Measurements from ENCODE around the gene PPP2R5C.
A peak's percentile ranks its signal among the peaks of the same experiment; 100 is the strongest.

Gene PPP2R5C

GRCh38 chr14:101928415-101928841 lies 166.9 kb downstream of the PPP2R5C start:
- Histone ChIP-seq H3K9me3 (ENCODE audit: control insufficient read depth, low read length) (no peaks in the 10 kb centered on the region), H3K4me1 (ENCODE audit: control insufficient read depth, insufficient read depth, low read length) (peaks cover 25% of the 10 kb centered on the region), H3K4me3 (ENCODE audit: low read length) (no peak overlapping the region), H3K27me3 (replicated peaks; ENCODE audit: control insufficient read depth, insufficient read depth, low read length) (no peaks in the 10 kb centered on the region), H3K36me3 (ENCODE audit: control insufficient read depth, insufficient read depth, low read length, severe bottlenecking) (peaks cover 10% of the 10 kb centered on the region), H3K9ac (ENCODE audit: low read length) (peak overlapping the region; percentile 47)
- no peak for DNase-seq (ENCODE audit: low read depth)

GRCh38 chr14:101929096-101929495 lies 167.6 kb downstream of the PPP2R5C start:
- no peak overlapping the region for H3K4me3 ChIP-seq (ENCODE audit: low read length)
- H3K9ac ChIP-seq (ENCODE audit: low read length) = no peak overlapping the region
- peaks cover 25% of the 10 kb centered on the region for H3K4me1 ChIP-seq (ENCODE audit: control insufficient read depth, insufficient read depth, low read length)
- no peaks in the 10 kb centered on the region for H3K27me3 ChIP-seq (replicated peaks; ENCODE audit: control insufficient read depth, insufficient read depth, low read length)
- H3K9me3 ChIP-seq (ENCODE audit: control insufficient read depth, low read length) = no peaks in the 10 kb centered on the region
- no peak for DNase-seq (ENCODE audit: low read depth)
- peaks cover 10% of the 10 kb centered on the region for H3K36me3 ChIP-seq (ENCODE audit: control insufficient read depth, insufficient read depth, low read length, severe bottlenecking)

- no peak overlapping the region for H3K9ac ChIP-seq (ENCODE audit: low read length)
- no peak overlapping the region for H3K4me3 ChIP-seq (ENCODE audit: low read length)
- peaks cover 1% of the 10 kb centered on the region for H3K27me3 ChIP-seq (replicated peaks; ENCODE audit: control insufficient read depth, insufficient read depth, low read length)
- DNase-seq (ENCODE audit: low read depth) = no peak
- peaks cover 10% of the 10 kb centered on the region for H3K36me3 ChIP-seq (ENCODE audit: control insufficient read depth, insufficient read depth, low read length, severe bottlenecking)
- H3K9me3 ChIP-seq (ENCODE audit: control insufficient read depth, low read length) = no peaks in the 10 kb centered on the region
- peaks cover 25% of the 10 kb centered on the region for H3K4me1 ChIP-seq (ENCODE audit: control insufficient read depth, insufficient read depth, low read length)
Measured at GRCh38 chr14:101929946-101930345, 168.4 kb downstream of the PPP2R5C start.

GRCh38 chr14:101932673-101933072 lies 171.2 kb downstream of the PPP2R5C start:
- Histone ChIP-seq H3K9me3 (ENCODE audit: control insufficient read depth, low read length) (no peaks in the 10 kb centered on the region), H3K9ac (ENCODE audit: low read length) (no peak overlapping the region), H3K27me3 (replicated peaks; ENCODE audit: control insufficient read depth, insufficient read depth, low read length) (peaks cover 4% of the 10 kb centered on the region), H3K4me3 (ENCODE audit: low read length) (no peak overlapping the region), H3K36me3 (ENCODE audit: control insufficient read depth, insufficient read depth, low read length, severe bottlenecking) (peaks cover 5% of the 10 kb centered on the region), H3K4me1 (ENCODE audit: control insufficient read depth, insufficient read depth, low read length) (peaks cover 14% of the 10 kb centered on the region)
- DNase-seq (ENCODE audit: low read depth) = peak; percentile 21

GRCh38 chr14:101933209-101933608 lies 171.7 kb downstream of the PPP2R5C start:
- DNase-seq (ENCODE audit: low read depth) = no peak
- H3K9ac ChIP-seq (ENCODE audit: low read length) = no peak overlapping the region
- H3K9me3 ChIP-seq (ENCODE audit: control insufficient read depth, low read length) = no peaks in the 10 kb centered on the region
- peaks cover 11% of the 10 kb centered on the region for H3K4me1 ChIP-seq (ENCODE audit: control insufficient read depth, insufficient read depth, low read length)
- peaks cover 4% of the 10 kb centered on the region for H3K27me3 ChIP-seq (replicated peaks; ENCODE audit: control insufficient read depth, insufficient read depth, low read length)
- no peak overlapping the region for H3K4me3 ChIP-seq (ENCODE audit: low read length)
- peaks cover 5% of the 10 kb centered on the region for H3K36me3 ChIP-seq (ENCODE audit: control insufficient read depth, insufficient read depth, low read length, severe bottlenecking)

- Histone ChIP-seq H3K36me3 (ENCODE audit: control insufficient read depth, insufficient read depth, low read length, severe bottlenecking) (no peaks in the 10 kb centered on the region), H3K9ac (ENCODE audit: low read length) (no peak overlapping the region), H3K9me3 (ENCODE audit: control insufficient read depth, low read length) (no peaks in the 10 kb centered on the region), H3K27me3 (replicated peaks; ENCODE audit: control insufficient read depth, insufficient read depth, low read length) (peaks cover 4% of the 10 kb centered on the region), H3K4me1 (ENCODE audit: control insufficient read depth, insufficient read depth, low read length) (no peaks in the 10 kb centered on the region), H3K4me3 (ENCODE audit: low read length) (no peak overlapping the region)
- no peak for DNase-seq (ENCODE audit: low read depth)
Measured at GRCh38 chr14:101934601-101935150, 173.2 kb downstream of the PPP2R5C start.

- no peak overlapping the region for H3K4me3 ChIP-seq (ENCODE audit: low read length)
- DNase-seq (ENCODE audit: low read depth) = no peak
Measured at GRCh38 chr14:101937926-101938767, 176.6 kb downstream of the PPP2R5C start.

GRCh38 chr14:101939646-101940170 lies 178.2 kb downstream of the PPP2R5C start:
- peaks cover 4% of the 10 kb centered on the region for H3K27me3 ChIP-seq (replicated peaks; ENCODE audit: control insufficient read depth, insufficient read depth, low read length)
- no peak for DNase-seq (ENCODE audit: low read depth)

More at GRCh38 chr14:101937926-101938767, 176.6 kb downstream of the PPP2R5C start:
- Histone ChIP-seq H3K27me3 (replicated peaks; ENCODE audit: control insufficient read depth, insufficient read depth, low read length) (peaks cover 4% of the 10 kb centered on the region), H3K9me3 (ENCODE audit: control insufficient read depth, low read length) (no peaks in the 10 kb centered on the region), H3K36me3 (ENCODE audit: control insufficient read depth, insufficient read depth, low read length, severe bottlenecking) (no peaks in the 10 kb centered on the region), H3K4me1 (ENCODE audit: control insufficient read depth, insufficient read depth, low read length) (no peaks in the 10 kb centered on the region), H3K9ac (ENCODE audit: low read length) (no peak overlapping the region)

GRCh38 chr14:101944451-101944850 lies 182.9 kb downstream of the PPP2R5C start:
- no peaks in the 10 kb centered on the region for H3K27me3 ChIP-seq (replicated peaks; ENCODE audit: control insufficient read depth, insufficient read depth, low read length)
- no peak overlapping the region for H3K9ac ChIP-seq (ENCODE audit: low read length)
- DNase-seq (ENCODE audit: low read depth) = no peak
- H3K9me3 ChIP-seq (ENCODE audit: control insufficient read depth, low read length) = no peaks in the 10 kb centered on the region
- no peak overlapping the region for H3K4me3 ChIP-seq (ENCODE audit: low read length)
- H3K36me3 ChIP-seq (ENCODE audit: control insufficient read depth, insufficient read depth, low read length, severe bottlenecking) = no peaks in the 10 kb centered on the region
- peaks cover 5% of the 10 kb centered on the region for H3K4me1 ChIP-seq (ENCODE audit: control insufficient read depth, insufficient read depth, low read length)

More at GRCh38 chr14:101939646-101940170, 178.2 kb downstream of the PPP2R5C start:
- H3K4me1 ChIP-seq (ENCODE audit: control insufficient read depth, insufficient read depth, low read length) = no peaks in the 10 kb centered on the region
- no peak overlapping the region for H3K4me3 ChIP-seq (ENCODE audit: low read length)
- H3K9ac ChIP-seq (ENCODE audit: low read length) = no peak overlapping the region
- no peaks in the 10 kb centered on the region for H3K9me3 ChIP-seq (ENCODE audit: control insufficient read depth, low read length)
- no peaks in the 10 kb centered on the region for H3K36me3 ChIP-seq (ENCODE audit: control insufficient read depth, insufficient read depth, low read length, severe bottlenecking)

- Histone ChIP-seq H3K27me3 (replicated peaks; ENCODE audit: control insufficient read depth, insufficient read depth, low read length) (no peaks in the 10 kb centered on the region), H3K9me3 (ENCODE audit: control insufficient read depth, low read length) (no peaks in the 10 kb centered on the region), H3K9ac (ENCODE audit: low read length) (no peak overlapping the region), H3K4me1 (ENCODE audit: control insufficient read depth, insufficient read depth, low read length) (peaks cover 11% of the 10 kb centered on the region), H3K36me3 (ENCODE audit: control insufficient read depth, insufficient read depth, low read length, severe bottlenecking) (no peaks in the 10 kb centered on the region), H3K4me3 (ENCODE audit: low read length) (no peak overlapping the region)
- DNase-seq (ENCODE audit: low read depth) = no peak
Measured at GRCh38 chr14:101945171-101945570, 183.7 kb downstream of the PPP2R5C start.

- Histone ChIP-seq H3K4me3 (ENCODE audit: low read length) (peak overlapping the region; percentile 97), H3K9ac (ENCODE audit: low read length) (peak overlapping the region; percentile 99), H3K36me3 (ENCODE audit: control insufficient read depth, insufficient read depth, low read length, severe bottlenecking) (no peaks in the 10 kb centered on the region), H3K4me1 (ENCODE audit: control insufficient read depth, insufficient read depth, low read length) (peaks cover 18% of the 10 kb centered on the region), H3K27me3 (replicated peaks; ENCODE audit: control insufficient read depth, insufficient read depth, low read length) (no peaks in the 10 kb centered on the region), H3K9me3 (ENCODE audit: control insufficient read depth, low read length) (no peaks in the 10 kb centered on the region)
- no peak for DNase-seq (ENCODE audit: low read depth)
Measured at GRCh38 chr14:101947577-101947903, 186.0 kb downstream of the PPP2R5C start.

Measured in adipocyte (in vitro differentiated cells).